ENCODE data around the gene KCNMA1. TPM values are rescaled to one million over a fixed set of nuclear protein-coding genes. Genes with fewer than 3 reads are reported as not detected.

KCNMA1 gene
- polyA plus RNA-seq, 1 of the 3 experiments (the other 2 are of a cell fraction): 107 TPM

DNA sequence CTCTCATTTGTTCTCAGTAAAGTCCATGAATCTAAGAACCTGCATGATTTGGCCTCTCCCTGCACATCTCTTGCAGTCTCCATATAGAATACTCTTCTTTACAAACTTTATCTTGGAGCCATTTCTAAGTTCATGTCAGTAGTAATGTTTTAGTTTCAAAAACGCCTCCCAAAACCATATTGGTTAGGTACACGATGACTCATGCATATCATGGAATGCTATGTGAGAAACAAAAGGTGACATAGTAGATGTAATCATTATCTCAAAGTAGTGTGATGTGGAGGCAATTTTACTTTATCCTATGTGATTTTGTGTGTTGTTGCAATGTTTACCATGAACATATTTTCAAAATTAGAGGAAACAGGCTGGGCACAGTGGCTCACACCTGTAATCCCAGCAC lies 520.7 kb downstream of the KCNMA1 start:
- no peak for DNase-seq
- Histone ChIP-seq H2AFZ (ENCODE audit: low read depth) (no peak overlapping the region), H3K27ac (ENCODE audit: low read depth in 2 of 2, low read length in 1 of 2) (no peak overlapping the region), H3K4me1 (ENCODE audit: control insufficient read depth in 1 of 2, insufficient read depth in 2 of 2, low read depth in 1 of 2, low read length in 1 of 2) (peaks cover 5 to 30% of the 10 kb centered on the region in 2 experiments), H3K9me3 (no peaks in the 10 kb centered on the region), H3K4me3 (ENCODE audit: low read depth in 2 of 2, low read length in 1 of 2) (no peak overlapping the region), H3K79me2 (ENCODE audit: insufficient read depth) (no peaks in the 10 kb centered on the region), H4K20me1 (ENCODE audit: insufficient read depth) (no peaks in the 10 kb centered on the region), H3K36me3 (replicated peaks in 1 of 2; ENCODE audit: control insufficient read depth in 1 of 2, insufficient read depth in 2 of 2, low read length in 1 of 2) (peaks cover 0 to 13% of the 10 kb centered on the region in 2 experiments), H3K4me2 (no peak overlapping the region), H3F3A (replicated peaks; ENCODE audit: insufficient read depth) (peaks cover 5% of the 10 kb centered on the region), H3K9me2 (no peaks in the 10 kb centered on the region), H3K9ac (no peak overlapping the region), H3K27me3 (ENCODE audit: insufficient read depth) (no peaks in the 10 kb centered on the region)
- WGBS (ENCODE audit: low lambda C conversion rate): 83% methylated on average over 2 of the region's 2 CpGs
- CTCF ChIA-PET: no interaction called here
- TF ChIP-seq CHD2 (IDR thresholded peaks at IDR 0.05; ENCODE audit: low read length, partially characterized antibody): no peak
- TF ChIP-seq GABPA (IDR thresholded peaks at IDR 0.05; ENCODE audit: low read depth): no peak
- POLR2A ChIA-PET: no interaction called here

GRCh38 chr10:77114181-77114821 lies 523.3 kb downstream of the KCNMA1 start:
- POLR2A ChIA-PET: no interaction called here
- H3K36me3 ChIP-seq (replicated peaks in 1 of 2; ENCODE audit: control insufficient read depth in 1 of 2, insufficient read depth in 2 of 2, low read length in 1 of 2): peaks cover 0 to 18% of the 10 kb centered on the region in 2 experiments
- no peaks in the 10 kb centered on the region for H3K79me2 ChIP-seq (ENCODE audit: insufficient read depth)

More at GRCh38 chr10:77114181-77114821, 523.3 kb downstream of the KCNMA1 start:
- Histone ChIP-seq H3K4me1 (ENCODE audit: control insufficient read depth in 1 of 2, insufficient read depth in 2 of 2, low read depth in 1 of 2, low read length in 1 of 2) (peaks cover 5 to 28% of the 10 kb centered on the region in 2 experiments), H4K20me1 (ENCODE audit: insufficient read depth) (no peaks in the 10 kb centered on the region), H3K9me2 (no peaks in the 10 kb centered on the region), H2AFZ (ENCODE audit: low read depth) (no peak overlapping the region), H3K27ac (ENCODE audit: low read depth in 2 of 2, low read length in 1 of 2) (no peak overlapping the region), H3K4me3 (ENCODE audit: low read depth in 2 of 2, low read length in 1 of 2) (no peak overlapping the region), H3K9ac (no peak overlapping the region), H3K27me3 (ENCODE audit: insufficient read depth) (no peaks in the 10 kb centered on the region), H3K4me2 (no peak overlapping the region), H3K9me3 (no peaks in the 10 kb centered on the region), H3F3A (replicated peaks; ENCODE audit: insufficient read depth) (peaks cover 5% of the 10 kb centered on the region)
- TF ChIP-seq CTCF (IDR thresholded peaks at IDR 0.05) (no peak), USF1 (IDR thresholded peaks at IDR 0.05; ENCODE audit: borderline replicate concordance, low read depth) (no peak)
- CTCF ChIA-PET: interaction anchor here (0.6 to 1.6 kb wide), 3 partner anchors 11 to 567 kb away, joined by 3 to 4 read pairs (median 3); no protein-coding TSS in a partner anchor
- 93% methylated on average over 3 of the region's 4 CpGs for WGBS (ENCODE audit: low lambda C conversion rate)
- DNase-seq: no peak

Measured in SK-N-SH (cell line).